Esophagus muscularis mucosa (tissue), 4 donors: ENCODE results near the gene ABCC9.

ENCODE experiments used
- CTCF ChIP-seq, 3 experiments: fragments of 200-600 bp in 2 of 3; fragments of 450-650 bp in 1 of 3; sonication (generic) in 2 of 3; IDR thresholded peaks; one replicate each; pipeline ENCODE4 v1.5.1; 2017 to 2019; ENCODE audit warnings: antibody characterized with exemption in 3 of 3, mild to moderate bottlenecking in 2 of 3, moderate library complexity in 1 of 3
- EP300 ChIP-seq: sonication (generic); formaldehyde crosslinking; IDR thresholded peaks from one replicate; pipeline ENCODE4 v1.6.1; 2017; ENCODE audit warnings: antibody characterized with exemption
- POLR2A ChIP-seq: fragments of 450-650 bp; IDR thresholded peaks from one replicate; pipeline ENCODE4 v1.6.1; 2017; ENCODE audit warnings: antibody characterized with exemption, moderate library complexity, mild to moderate bottlenecking, low read depth
- POLR2AphosphoS5 ChIP-seq, 2 donors: sonication (generic); formaldehyde crosslinking; IDR thresholded peaks; one replicate each; pipeline ENCODE4 v1.6.1; 2017; ENCODE audit warnings: antibody characterized with exemption in 2 of 2

- TF ChIP-seq POLR2A (no peak), EP300 (no peak), CTCF (IDR thresholded peaks at IDR 0.05) (no peak), POLR2AphosphoS5 (IDR thresholded peaks at IDR 0.05) (no peak)
These were observed 9.4 kb upstream of the ABCC9 start for GRCh38 chr12:21950649-21951048.
